ENCODE results near the gene ARPC1B.
"Not testable (repeated sequence)": the region's sequence is repeated elsewhere in the genome, so short reads cannot be mapped to it uniquely, and the experiment has no call there.

ARPC1B gene

GRCh38 chr7:99374111-99375064 lies at the start of gene ARPC1B:
ARPC1B (plus strand) TSS chr7:99374730; CDS start chr7:99385715, 10,985 bp downstream.
- peak; percentile 79 for DNase-seq (ENCODE audit: low read depth)

- no peak for DNase-seq (ENCODE audit: low read depth)
Measured at GRCh38 chr7:99325001-99325493, 49.5 kb upstream of the ARPC1B start.

GRCh38 chr7:99325592-99326407 lies 48.7 kb upstream of the ARPC1B start, which contains the start of gene ARPC1A:
ARPC1A (plus strand) TSS chr7:99325898; CDS start chr7:99333354, 7,456 bp downstream.
- DNase-seq (ENCODE audit: low read depth): peak; percentile 92

- DNase-seq (ENCODE audit: low read depth): no peak
Measured at GRCh38 chr7:99326408-99326782, 48.1 kb upstream of the ARPC1B start.

GRCh38 chr7:99330314-99330961 lies 44.1 kb upstream of the ARPC1B start:
- DNase-seq (ENCODE audit: low read depth): not testable (repeated sequence)

GRCh38 chr7:99331002-99331401 lies 43.5 kb upstream of the ARPC1B start:
- DNase-seq (ENCODE audit: low read depth): no peak

- DNase-seq (ENCODE audit: low read depth): no peak
Measured at GRCh38 chr7:99339595-99339994, 34.9 kb upstream of the ARPC1B start.

- no peak for DNase-seq (ENCODE audit: low read depth)
Measured at GRCh38 chr7:99340659-99341058, 33.9 kb upstream of the ARPC1B start.

GRCh38 chr7:99344061-99344647 lies 30.4 kb upstream of the ARPC1B start:
- DNase-seq (ENCODE audit: low read depth): no peak

GRCh38 chr7:99350641-99351040 lies 23.9 kb upstream of the ARPC1B start:
- not testable (repeated sequence) for DNase-seq (ENCODE audit: low read depth)

- DNase-seq (ENCODE audit: low read depth): no peak
Measured at GRCh38 chr7:99352247-99352646, 22.3 kb upstream of the ARPC1B start.

GRCh38 chr7:99355098-99355497 lies 19.4 kb upstream of the ARPC1B start:
- DNase-seq (ENCODE audit: low read depth): no peak

- DNase-seq (ENCODE audit: low read depth): no peak
Measured at GRCh38 chr7:99357701-99358490, 16.6 kb upstream of the ARPC1B start.

- DNase-seq (ENCODE audit: low read depth): not testable (repeated sequence)
Measured at GRCh38 chr7:99358521-99358920, 16.0 kb upstream of the ARPC1B start.

- no peak for DNase-seq (ENCODE audit: low read depth)
Measured at GRCh38 chr7:99359465-99360154, 14.9 kb upstream of the ARPC1B start.

GRCh38 chr7:99362801-99363200 lies 11.7 kb upstream of the ARPC1B start:
- no peak for DNase-seq (ENCODE audit: low read depth)

GRCh38 chr7:99363286-99363685 lies 11.2 kb upstream of the ARPC1B start:
- DNase-seq (ENCODE audit: low read depth): no peak

GRCh38 chr7:99365318-99366141 lies 9.0 kb upstream of the ARPC1B start:
- peak; percentile 70 for DNase-seq (ENCODE audit: low read depth)

GRCh38 chr7:99366646-99367045 lies 7.9 kb upstream of the ARPC1B start:
- no peak for DNase-seq (ENCODE audit: low read depth)
